ENCODE results near the gene FLOT1.

GRCh38 chr6:30741789-30742315 lies 635 bp downstream of the FLOT1 start:
- TF ChIP-seq CTCF (IDR thresholded peaks at IDR 0.05) (no peak), POLR2A (IDR thresholded peaks at IDR 0.05) (peak in 1 of 2 donors; percentile 32)
